HEK293T (cell line): ENCODE measurements around the gene TOP3B.

Experiments used
- ARNT ChIP-seq: fragments of 450-650 bp; IDR thresholded peaks from 2 replicates; pipeline ENCODE4 v1.6.1; 2017; ENCODE audit warnings: mild to moderate bottlenecking
- ELF4 ChIP-seq: fragments of 450-650 bp; IDR thresholded peaks from 2 replicates; pipeline ENCODE4 v1.6.1; 2017; ENCODE audit warnings: antibody characterized with exemption
- FOXA1 ChIP-seq: fragments of 450-650 bp; IDR thresholded peaks from 2 replicates; pipeline ENCODE4 v1.6.1; 2016; ENCODE audit warnings: mild to moderate bottlenecking
- FOXK2 ChIP-seq: fragments of 450-650 bp; IDR thresholded peaks from 2 replicates; pipeline ENCODE4 v1.6.1; 2016; ENCODE audit warnings: mild to moderate bottlenecking
- PKNOX1 ChIP-seq: fragments of 450-650 bp; IDR thresholded peaks from 2 replicates; pipeline ENCODE4 v1.6.1; 2016
- SP1 ChIP-seq: fragments of 450-650 bp; IDR thresholded peaks from 2 replicates; pipeline ENCODE4 v1.6.1; 2017
- TARDBP ChIP-seq: fragments of 450-650 bp; IDR thresholded peaks from 2 replicates; pipeline ENCODE4 v1.6.1; 2016
- ZNF384 ChIP-seq: fragments of 450-650 bp; IDR thresholded peaks from 2 replicates; pipeline ENCODE4 v1.6.1; 2016

GRCh38 chr22:21966643-21967516 lies 15.7 kb downstream of the TOP3B start:
- no peak for TF ChIP-seq ELF4
- no peak for TF ChIP-seq FOXK2
- TF ChIP-seq SP1: no peak
- TF ChIP-seq TARDBP: no peak
- no peak for TF ChIP-seq FOXA1
- TF ChIP-seq ARNT: no peak
- no peak for TF ChIP-seq PKNOX1
- no peak for TF ChIP-seq ZNF384
